HUES48 (cell line): ENCODE data around the gene MPV17L.
"Not testable (repeated sequence)": the region's sequence is repeated elsewhere in the genome, so short reads cannot be mapped to it uniquely, and the experiment has no call there.

Source experiments
- H3K27ac ChIP-seq: one replicate; pipeline ENCODE4 v1.7.0; 2013; ENCODE audit warnings: low read depth, low read length, inconsistent platforms
- H3K27me3 ChIP-seq: 2 replicates; pipeline ENCODE4 v1.6.1; 2013; ENCODE audit warnings: mild to moderate bottlenecking, low read length; ENCODE audit not compliant: control insufficient read depth, insufficient read depth
- H3K36me3 ChIP-seq: 2 replicates; pipeline ENCODE4 v1.6.1; 2013; ENCODE audit warnings: low read length; ENCODE audit not compliant: control insufficient read depth, insufficient read depth
- H3K4me1 ChIP-seq: 2 replicates; pipeline ENCODE4 v1.6.1; 2013; ENCODE audit warnings: mild to moderate bottlenecking, low read length; ENCODE audit not compliant: control insufficient read depth, insufficient read depth
- H3K4me3 ChIP-seq: 2 replicates; pipeline ENCODE4 v1.5.1; 2013; ENCODE audit warnings: mild to moderate bottlenecking, low read depth, low read length
- H3K9ac ChIP-seq: 2 replicates; pipeline ENCODE4 v1.6.1; 2013; ENCODE audit warnings: mild to moderate bottlenecking, low read depth, low read length, moderate library complexity
- H3K9me3 ChIP-seq: 2 replicates; pipeline ENCODE4 v1.6.1; 2013; ENCODE audit warnings: low read length; ENCODE audit not compliant: control insufficient read depth, insufficient read depth

MPV17L gene

DNA sequence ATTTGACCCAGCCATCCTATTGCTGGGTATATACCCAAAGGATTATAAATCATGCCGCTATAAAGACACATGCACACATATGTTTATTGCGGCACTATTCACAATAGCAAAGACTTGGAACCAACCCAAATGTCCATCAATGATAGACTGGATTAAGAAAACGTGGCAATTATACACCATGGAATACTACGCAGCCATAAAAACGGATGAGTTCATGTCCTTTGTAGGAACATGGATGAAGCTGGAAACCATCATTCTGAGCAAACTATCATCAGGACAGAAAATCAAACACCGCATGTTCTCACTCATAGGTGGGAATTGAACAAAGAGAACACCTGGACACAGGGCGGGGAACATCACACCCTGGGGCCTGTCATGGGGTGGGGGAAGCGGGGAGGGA lies 2.5 kb upstream of the MPV17L start:
- H3K4me1 ChIP-seq, result not testable (repeated sequence)

DNA sequence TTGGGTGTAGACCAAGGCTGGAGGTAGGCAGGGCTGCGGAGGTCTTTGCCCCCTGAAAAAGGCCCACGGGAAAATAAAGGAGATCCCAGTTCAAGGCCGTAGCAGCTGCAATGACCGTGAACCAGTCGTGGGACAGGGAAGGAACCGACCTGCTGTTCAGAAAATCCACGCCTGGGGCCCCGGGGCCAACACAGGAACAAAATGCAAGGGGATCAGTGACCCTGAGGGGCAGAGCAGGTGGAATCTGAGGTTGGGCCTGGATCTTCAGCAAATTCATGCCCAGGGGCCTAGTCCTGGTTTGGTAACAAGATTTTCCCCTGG lies 915 bp downstream of the MPV17L start:
- H3K4me3 ChIP-seq, result peak overlapping the region; percentile 75
- not testable (repeated sequence) for H3K9me3 ChIP-seq, H3K36me3 ChIP-seq, H3K27ac ChIP-seq, H3K27me3 ChIP-seq, H3K9ac ChIP-seq
- peaks cover 15% of the 10 kb centered on the region for H3K4me1 ChIP-seq

More for the DNA sequence above, 2.5 kb upstream of the MPV17L start:
- not testable (repeated sequence) for H3K36me3 ChIP-seq, H3K4me3 ChIP-seq, H3K27ac ChIP-seq, H3K9ac ChIP-seq, H3K9me3 ChIP-seq, H3K27me3 ChIP-seq

DNA sequence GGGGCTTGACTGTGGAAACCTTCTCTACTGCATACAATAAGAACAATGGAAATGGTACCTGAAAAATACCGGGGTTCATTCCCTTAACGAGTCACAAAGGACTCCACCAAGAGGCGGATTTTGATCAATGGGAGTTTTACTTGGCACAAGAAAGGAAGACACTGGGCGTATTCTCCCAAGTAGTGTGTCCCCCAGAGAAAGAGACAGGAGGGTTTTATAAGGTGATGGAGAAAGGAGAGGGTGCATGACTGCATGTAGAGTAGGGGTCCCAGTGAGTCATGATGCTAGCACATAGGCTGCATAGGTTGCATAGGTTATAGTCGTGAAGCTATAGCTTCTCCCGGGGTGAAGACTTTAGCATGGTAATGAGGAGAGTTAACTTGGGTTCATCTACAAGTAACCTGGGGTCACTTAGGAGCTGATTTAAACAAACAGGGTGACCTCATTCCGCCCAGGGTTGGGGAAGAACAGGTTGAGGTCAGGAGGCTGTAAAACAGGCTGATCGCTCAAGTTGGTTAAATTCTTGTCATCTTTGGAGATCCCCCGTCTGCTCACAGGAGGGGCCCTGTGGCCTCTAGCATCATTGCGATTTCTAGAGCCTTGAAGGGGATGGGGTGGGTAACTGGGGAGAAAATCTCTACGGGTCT lies 1.5 kb downstream of the MPV17L start:
- no peaks in the 10 kb centered on the region for H3K9me3 ChIP-seq
- H3K4me1 ChIP-seq, result peaks cover 17% of the 10 kb centered on the region
- no peaks in the 10 kb centered on the region for H3K36me3 ChIP-seq
- no peak overlapping the region for H3K4me3 ChIP-seq
- H3K27ac ChIP-seq, result no peak overlapping the region
- H3K9ac ChIP-seq, result no peak overlapping the region
- no peaks in the 10 kb centered on the region for H3K27me3 ChIP-seq

- Histone ChIP-seq H3K9me3 (no peaks in the 10 kb centered on the region), H3K4me3 (no peak overlapping the region), H3K27me3 (no peaks in the 10 kb centered on the region), H3K9ac (no peak overlapping the region), H3K27ac (no peak overlapping the region), H3K4me1 (peaks cover 24% of the 10 kb centered on the region), H3K36me3 (no peaks in the 10 kb centered on the region)
These were observed 3.2 kb downstream of the MPV17L start for GRCh38 chr16:15398618-15399316.

DNA sequence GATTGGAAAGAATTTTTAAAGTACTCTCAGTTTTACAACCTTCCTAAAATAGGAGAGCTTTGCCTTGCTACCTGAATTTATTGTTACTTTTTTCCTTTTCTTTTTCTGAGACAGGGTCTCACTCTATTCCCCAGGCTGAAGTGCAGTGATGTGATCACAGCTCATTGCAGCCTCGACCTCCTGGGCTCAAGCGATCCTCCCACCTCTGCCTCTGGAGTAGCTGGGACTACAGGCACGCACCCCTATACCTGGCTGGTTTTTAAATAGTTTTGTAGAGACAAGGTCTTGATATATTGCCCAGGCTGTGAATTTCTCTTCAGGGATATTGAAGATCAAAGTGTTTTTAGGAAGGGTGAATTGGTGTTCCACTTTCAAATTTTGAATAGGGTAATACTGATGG lies 3.8 kb downstream of the MPV17L start:
- Histone ChIP-seq H3K9ac (no peak overlapping the region), H3K4me1 (peaks cover 24% of the 10 kb centered on the region), H3K36me3 (no peaks in the 10 kb centered on the region), H3K27ac (no peak overlapping the region), H3K4me3 (no peak overlapping the region), H3K27me3 (no peaks in the 10 kb centered on the region), H3K9me3 (no peaks in the 10 kb centered on the region)

- H3K9me3 ChIP-seq, H3K27ac ChIP-seq, H3K4me3 ChIP-seq, H3K9ac ChIP-seq, H3K27me3 ChIP-seq, H3K36me3 ChIP-seq: not testable (repeated sequence)
- peaks cover 24% of the 10 kb centered on the region for H3K4me1 ChIP-seq
These were observed 4.8 kb downstream of the MPV17L start for GRCh38 chr16:15400314-15400713.

DNA sequence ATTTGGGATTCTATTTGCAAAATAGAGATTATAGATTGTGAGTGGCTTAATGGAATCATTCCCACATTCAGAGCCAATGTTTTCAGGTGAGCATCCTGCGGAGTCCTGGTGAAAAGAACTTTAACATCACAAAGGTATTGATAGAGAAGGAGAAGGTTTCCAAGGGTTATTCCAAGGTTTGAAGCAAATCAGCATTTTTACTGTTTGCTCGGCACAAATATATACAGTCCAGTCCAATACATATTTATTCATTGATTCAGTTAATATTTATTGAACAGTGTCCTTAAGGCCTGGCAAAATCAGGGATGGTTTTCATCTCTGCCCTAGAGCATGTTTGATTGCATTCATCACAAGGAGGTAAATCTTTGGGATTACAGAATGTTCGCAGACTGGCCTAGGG lies 6.4 kb downstream of the MPV17L start:
- Histone ChIP-seq H3K36me3 (no peaks in the 10 kb centered on the region), H3K9me3 (no peaks in the 10 kb centered on the region), H3K4me1 (peaks cover 22% of the 10 kb centered on the region), H3K4me3 (no peak overlapping the region), H3K9ac (no peak overlapping the region), H3K27ac (peak overlapping the region; percentile 61), H3K27me3 (no peaks in the 10 kb centered on the region)

DNA sequence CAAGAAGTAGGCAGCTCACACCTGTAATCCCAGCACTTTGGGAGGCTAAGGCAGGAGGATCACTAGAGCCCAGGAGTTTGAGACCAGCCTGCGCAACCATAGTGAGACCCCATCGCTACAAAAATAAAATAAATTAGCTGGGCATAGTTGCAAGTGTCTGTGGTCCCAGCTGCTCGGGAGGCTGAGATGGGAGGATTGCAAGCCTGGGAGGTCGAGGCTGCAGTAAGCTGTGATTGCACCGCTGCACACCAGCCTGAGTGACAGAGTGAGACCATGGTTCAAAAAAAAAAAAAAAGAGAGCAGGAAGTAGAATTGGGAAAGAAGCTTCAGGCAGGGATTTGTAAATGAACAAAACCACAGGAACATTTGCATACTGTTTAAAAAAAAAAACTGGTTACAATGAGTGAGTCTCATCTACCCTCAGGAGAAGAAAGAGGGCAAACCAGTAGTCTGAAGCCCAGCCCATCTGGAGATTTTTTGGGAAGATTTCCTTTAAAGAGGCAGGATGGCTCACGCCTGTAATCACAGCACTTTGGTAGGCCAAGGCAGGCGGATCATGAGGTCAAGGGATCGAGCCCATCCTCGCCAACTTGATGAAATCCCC lies 7.9 kb downstream of the MPV17L start:
- Histone ChIP-seq H3K36me3 (no peaks in the 10 kb centered on the region), H3K9me3 (no peaks in the 10 kb centered on the region), H3K4me1 (peaks cover 14% of the 10 kb centered on the region), H3K27me3 (no peaks in the 10 kb centered on the region), H3K9ac (no peak overlapping the region), H3K27ac (peak overlapping the region; percentile 49), H3K4me3 (no peak overlapping the region)

DNA sequence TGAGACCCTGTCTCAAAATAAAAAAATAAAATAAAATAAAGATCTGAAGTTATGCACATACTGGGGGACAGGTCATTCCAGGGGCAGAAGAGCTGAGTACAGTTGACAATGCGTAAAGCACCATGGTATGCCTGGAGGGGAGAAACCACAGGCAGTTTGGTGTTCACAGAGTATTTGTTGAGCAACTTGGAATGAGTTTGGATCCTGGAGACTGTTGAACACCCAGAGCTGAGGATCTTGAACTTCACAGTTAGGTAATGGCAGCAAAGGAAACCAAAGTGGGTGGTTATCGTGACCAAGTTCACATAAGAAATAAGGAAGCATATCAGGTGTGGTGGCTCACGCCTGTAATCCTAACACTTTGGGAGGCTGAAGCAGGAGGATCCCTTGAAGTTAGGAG lies 8.5 kb downstream of the MPV17L start:
- not testable (repeated sequence) for H3K27me3 ChIP-seq, H3K4me3 ChIP-seq, H3K9me3 ChIP-seq, H3K36me3 ChIP-seq, H3K9ac ChIP-seq, H3K27ac ChIP-seq
- peaks cover 10% of the 10 kb centered on the region for H3K4me1 ChIP-seq

DNA sequence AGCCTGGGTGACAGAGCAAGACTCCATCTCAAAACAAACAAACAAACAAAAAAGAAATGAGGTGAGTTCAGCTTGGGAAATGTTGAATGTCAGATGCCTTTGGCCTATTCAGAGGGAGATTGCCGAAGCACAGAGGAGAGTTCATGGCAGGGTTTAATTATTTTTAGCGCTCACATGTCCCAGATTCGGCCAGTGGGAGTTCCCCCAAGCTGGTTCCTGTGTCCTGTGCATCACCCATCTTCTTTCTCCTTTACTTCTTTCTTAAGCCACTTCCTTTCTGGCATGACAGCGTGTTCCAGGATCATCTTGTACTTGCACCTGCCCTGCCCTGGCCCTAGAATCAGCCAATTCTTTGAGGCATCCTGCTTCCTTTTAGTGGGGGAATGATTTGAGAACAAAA lies 9.2 kb downstream of the MPV17L start:
- H3K27me3 ChIP-seq, result no peaks in the 10 kb centered on the region
- H3K9ac ChIP-seq, result no peak overlapping the region
- H3K4me3 ChIP-seq, result no peak overlapping the region
- H3K9me3 ChIP-seq, result no peaks in the 10 kb centered on the region
- H3K36me3 ChIP-seq, result no peaks in the 10 kb centered on the region
- no peak overlapping the region for H3K27ac ChIP-seq
- H3K4me1 ChIP-seq, result peaks cover 8% of the 10 kb centered on the region

DNA sequence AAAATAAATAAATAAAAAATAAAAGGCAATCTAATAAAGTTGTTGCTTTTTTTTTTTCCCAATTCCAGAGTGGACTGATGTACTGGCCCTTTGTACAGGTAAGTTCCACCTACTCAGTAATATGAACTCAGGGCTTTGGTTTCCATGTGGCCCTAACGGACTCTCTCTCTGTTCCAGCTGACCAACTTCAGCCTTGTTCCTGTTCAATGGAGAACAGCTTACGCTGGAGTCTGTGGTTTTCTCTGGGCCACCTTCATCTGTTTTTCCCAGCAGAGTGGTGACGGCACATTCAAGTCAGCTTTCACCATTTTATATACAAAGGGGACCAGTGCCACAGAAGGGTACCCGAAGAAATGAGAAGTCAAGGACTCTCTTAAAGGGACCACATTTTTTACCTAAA lies 12.2 kb downstream of the MPV17L start:
- H3K27ac ChIP-seq, H3K27me3 ChIP-seq, H3K4me1 ChIP-seq, H3K9ac ChIP-seq, H3K36me3 ChIP-seq, H3K9me3 ChIP-seq, H3K4me3 ChIP-seq: not testable (repeated sequence)
